22Rv1 (cell line): ENCODE measurements around the gene OOSP4B.

Source experiments
- H3K27ac ChIP-seq: fragments of 450-650 bp; 2 replicates; pipeline ENCODE4 v1.5.1; 2017
- CTCF ChIP-seq: fragments of 450-650 bp; IDR thresholded peaks from 2 replicates; pipeline ENCODE4 v1.5.1; 2017; ENCODE audit warnings: mild to moderate bottlenecking
- ZFX ChIP-seq: fragments of 450-650 bp; IDR thresholded peaks from 2 replicates; pipeline ENCODE4 v1.6.1; 2017; ENCODE audit warnings: antibody characterized with exemption, borderline replicate concordance

Gene OOSP4B

DNA sequence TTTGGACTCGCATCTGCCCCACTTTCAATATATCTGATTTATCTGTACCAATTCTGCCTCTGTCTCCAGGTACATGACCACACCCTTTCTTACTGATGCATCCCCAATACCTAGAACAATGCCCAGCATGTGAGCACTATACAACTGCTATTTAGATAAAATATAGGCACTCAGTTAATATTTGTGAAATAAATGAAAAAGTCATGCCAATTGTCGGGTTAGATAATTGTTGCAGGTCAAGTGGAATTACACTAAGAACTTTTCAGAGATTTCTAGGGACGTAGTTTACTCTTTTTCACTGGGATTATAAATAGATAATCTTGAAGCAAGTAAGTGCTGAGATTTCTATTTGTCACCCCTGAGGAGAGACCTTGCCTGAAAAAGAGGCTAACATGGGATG, 32.6 kb upstream of the OOSP4B start:
- no peak overlapping the region for H3K27ac ChIP-seq
- TF ChIP-seq ZFX: no peak
- TF ChIP-seq CTCF: no peak

GRCh38 chr11:59990421-59990820, 26.6 kb upstream of the OOSP4B start:
- no peak for TF ChIP-seq CTCF
- no peak for TF ChIP-seq ZFX
- no peak overlapping the region for H3K27ac ChIP-seq

- H3K27ac ChIP-seq: no peak overlapping the region
- TF ChIP-seq CTCF: no peak
- no peak for TF ChIP-seq ZFX
Observed at GRCh38 chr11:59992425-59992824, 24.6 kb upstream of the OOSP4B start.

- no peak overlapping the region for H3K27ac ChIP-seq
- TF ChIP-seq CTCF (no peak), ZFX (no peak)
Observed at GRCh38 chr11:59997800-59998199, 19.2 kb upstream of the OOSP4B start.

- TF ChIP-seq CTCF (no peak), ZFX (no peak)
- no peak overlapping the region for H3K27ac ChIP-seq
Observed at GRCh38 chr11:59999691-60000090, 17.3 kb upstream of the OOSP4B start.

DNA sequence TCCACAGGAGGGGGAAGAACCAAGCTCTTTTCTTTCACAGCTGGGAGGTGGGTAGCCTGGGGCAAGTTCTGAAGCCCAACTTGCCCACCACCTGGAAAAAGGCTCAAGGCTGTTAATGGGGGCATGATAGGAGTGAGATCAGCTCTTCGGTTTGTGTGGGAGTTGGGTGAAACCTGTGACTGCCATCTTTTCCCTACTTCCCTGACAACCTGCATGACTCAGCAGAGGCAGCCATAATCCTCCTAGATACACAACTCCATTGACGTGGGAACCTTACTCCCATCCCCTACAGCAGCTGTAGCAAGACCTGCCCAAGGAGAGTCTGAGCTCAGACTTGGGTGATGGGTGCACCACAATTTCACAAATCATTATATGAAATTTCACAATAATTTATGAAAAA, 13.3 kb upstream of the OOSP4B start:
- TF ChIP-seq ZFX: no peak
- TF ChIP-seq CTCF: no peak
- no peak overlapping the region for H3K27ac ChIP-seq

- TF ChIP-seq ZFX (no peak), CTCF (no peak)
- H3K27ac ChIP-seq: no peak overlapping the region
Observed at GRCh38 chr11:60005360-60005759, 11.6 kb upstream of the OOSP4B start.
